Measurements from ENCODE around the gene P3H4. TPM values are rescaled to one million over a fixed set of nuclear protein-coding genes. Genes with fewer than 3 reads are reported as not detected.
A peak's percentile ranks its signal among the peaks of the same experiment; 100 is the strongest.

The P3H4 gene
- total and polyA plus RNA-seq, 4 experiments from 2014 or later, result 1.4 to 6.8 (median 5.1) TPM

DNA sequence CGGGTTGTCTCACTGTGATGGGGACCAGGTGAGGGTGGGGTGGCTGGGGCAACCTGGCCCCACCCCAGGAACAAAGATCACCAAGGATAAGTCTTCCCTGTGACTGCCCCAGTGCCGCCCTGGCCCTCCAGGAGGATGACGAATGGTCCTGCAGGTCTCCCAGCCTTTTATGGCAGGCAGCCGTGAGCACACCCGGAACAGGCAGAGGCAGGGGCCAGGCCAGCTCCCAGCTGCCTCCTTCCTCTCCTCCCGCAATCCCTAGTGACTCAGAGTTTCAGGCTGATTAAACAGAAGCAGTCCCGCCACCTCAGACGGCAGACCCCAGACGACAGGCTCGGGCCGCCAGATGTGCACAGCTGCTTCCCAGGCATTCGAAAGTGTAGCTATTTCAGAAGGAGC lies 38.6 kb downstream of the P3H4 start:
- Mint-ChIP-seq H3K4me1 (peaks cover 0 to 4% (median 0%) of the 10 kb centered on the region in 4 donors), H3K9me3 (no peaks in the 10 kb centered on the region), H3K27me3 (peaks cover 0 to 3% of the 10 kb centered on the region in 2 donors), H3K36me3 (no peaks in the 10 kb centered on the region), H3K4me3 (no peak overlapping the region), H3K27ac (peak overlapping the region in 1 of 7 donors; percentile 8)
- no peak for DNase-seq
- ChIA-PET CTCF (ENCODE audit: partially characterized antibody) (interaction anchor here (1.9 kb wide), 1 partner anchor 28 kb away, joined by 4 read pairs; no protein-coding TSS in a partner anchor), POLR2A (ENCODE audit: partially characterized antibody) (interaction anchor here (0.6 kb wide), 1 partner anchor 168 kb away, joined by 3 read pairs; no protein-coding TSS in a partner anchor)
- intact Hi-C loops (cut with micrococcal nuclease), result no loop called here
- H3K27ac ChIP-seq (ENCODE audit: low read depth, low read length), result no peak overlapping the region
- no peaks in the 10 kb centered on the region for H3K36me3 ChIP-seq (ENCODE audit: insufficient read depth, low read length)
- no peaks in the 10 kb centered on the region for H3K27me3 ChIP-seq (ENCODE audit: insufficient read depth, low read length)
- H3K4me1 ChIP-seq (ENCODE audit: insufficient read depth, low read length), result no peaks in the 10 kb centered on the region
- no peaks in the 10 kb centered on the region for H3K9me3 ChIP-seq (ENCODE audit: control insufficient read depth in 1 of 2, low read length in 2 of 2)
- H3K4me3 ChIP-seq (ENCODE audit: low read length in 2 of 2), result no peak overlapping the region

GRCh38 chr17:41772586-41773189 lies 39.1 kb downstream of the P3H4 start:
- H3K27ac ChIP-seq (ENCODE audit: low read depth, low read length), result no peak overlapping the region
- Mint-ChIP-seq H3K27me3 (peaks cover 0 to 3% of the 10 kb centered on the region in 2 donors), H3K9me3 (no peaks in the 10 kb centered on the region), H3K27ac (no peak overlapping the region), H3K4me3 (no peak overlapping the region), H3K36me3 (no peaks in the 10 kb centered on the region), H3K4me1 (peaks cover 0 to 4% (median 0%) of the 10 kb centered on the region in 4 donors)
- CTCF ChIA-PET (ENCODE audit: partially characterized antibody), result interaction anchor here (1.9 kb wide), 1 partner anchor 29 kb away, joined by 4 read pairs; no protein-coding TSS in a partner anchor
- H3K9me3 ChIP-seq (ENCODE audit: control insufficient read depth in 1 of 2, low read length in 2 of 2), result no peaks in the 10 kb centered on the region
- no peaks in the 10 kb centered on the region for H3K36me3 ChIP-seq (ENCODE audit: insufficient read depth, low read length)
- intact Hi-C loops (cut with micrococcal nuclease), result no loop called here
- POLR2A ChIA-PET (ENCODE audit: partially characterized antibody), result no interaction called here
- DNase-seq, result no peak
- no peaks in the 10 kb centered on the region for H3K27me3 ChIP-seq (ENCODE audit: insufficient read depth, low read length)
- no peak overlapping the region for H3K4me3 ChIP-seq (ENCODE audit: low read length in 2 of 2)
- H3K4me1 ChIP-seq (ENCODE audit: insufficient read depth, low read length), result no peaks in the 10 kb centered on the region

DNA sequence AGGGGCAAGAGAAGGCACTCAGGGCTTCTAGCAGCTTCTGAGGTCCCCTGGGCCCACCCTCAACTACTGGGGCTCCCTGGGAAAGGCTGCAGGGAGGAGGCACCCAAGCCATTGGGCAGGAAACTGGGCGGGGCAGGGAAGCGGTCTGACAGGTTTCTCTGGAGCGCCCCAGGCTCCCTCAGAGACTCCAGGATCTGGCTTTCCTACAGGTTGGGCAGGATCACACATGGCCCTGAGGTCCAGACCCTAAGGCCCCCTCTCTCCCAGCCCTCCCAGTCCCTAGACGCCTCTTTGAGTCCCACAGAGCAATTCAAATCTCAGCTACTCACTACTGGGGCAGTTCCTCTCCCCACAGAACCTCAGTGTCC lies 39.5 kb downstream of the P3H4 start:
- POLR2A ChIA-PET (ENCODE audit: partially characterized antibody), result no interaction called here
- Histone ChIP-seq H3K36me3 (ENCODE audit: insufficient read depth, low read length) (no peaks in the 10 kb centered on the region), H3K9me3 (ENCODE audit: control insufficient read depth in 1 of 2, low read length in 2 of 2) (no peaks in the 10 kb centered on the region), H3K4me3 (ENCODE audit: low read length in 2 of 2) (no peak overlapping the region), H3K27me3 (ENCODE audit: insufficient read depth, low read length) (no peaks in the 10 kb centered on the region), H3K27ac (ENCODE audit: low read depth, low read length) (no peak overlapping the region), H3K4me1 (ENCODE audit: insufficient read depth, low read length) (no peaks in the 10 kb centered on the region)
- intact Hi-C loops (cut with micrococcal nuclease), result no loop called here
- CTCF ChIA-PET (ENCODE audit: partially characterized antibody), result interaction anchor here (1.9 kb wide), 1 partner anchor 29 kb away, joined by 4 read pairs; no protein-coding TSS in a partner anchor
- Mint-ChIP-seq H3K27ac (no peak overlapping the region), H3K36me3 (no peaks in the 10 kb centered on the region), H3K27me3 (peaks cover 0 to 3% of the 10 kb centered on the region in 2 donors), H3K9me3 (no peaks in the 10 kb centered on the region), H3K4me3 (no peak overlapping the region), H3K4me1 (peaks cover 0 to 4% (median 0%) of the 10 kb centered on the region in 4 donors)
- no peak for DNase-seq

DNA sequence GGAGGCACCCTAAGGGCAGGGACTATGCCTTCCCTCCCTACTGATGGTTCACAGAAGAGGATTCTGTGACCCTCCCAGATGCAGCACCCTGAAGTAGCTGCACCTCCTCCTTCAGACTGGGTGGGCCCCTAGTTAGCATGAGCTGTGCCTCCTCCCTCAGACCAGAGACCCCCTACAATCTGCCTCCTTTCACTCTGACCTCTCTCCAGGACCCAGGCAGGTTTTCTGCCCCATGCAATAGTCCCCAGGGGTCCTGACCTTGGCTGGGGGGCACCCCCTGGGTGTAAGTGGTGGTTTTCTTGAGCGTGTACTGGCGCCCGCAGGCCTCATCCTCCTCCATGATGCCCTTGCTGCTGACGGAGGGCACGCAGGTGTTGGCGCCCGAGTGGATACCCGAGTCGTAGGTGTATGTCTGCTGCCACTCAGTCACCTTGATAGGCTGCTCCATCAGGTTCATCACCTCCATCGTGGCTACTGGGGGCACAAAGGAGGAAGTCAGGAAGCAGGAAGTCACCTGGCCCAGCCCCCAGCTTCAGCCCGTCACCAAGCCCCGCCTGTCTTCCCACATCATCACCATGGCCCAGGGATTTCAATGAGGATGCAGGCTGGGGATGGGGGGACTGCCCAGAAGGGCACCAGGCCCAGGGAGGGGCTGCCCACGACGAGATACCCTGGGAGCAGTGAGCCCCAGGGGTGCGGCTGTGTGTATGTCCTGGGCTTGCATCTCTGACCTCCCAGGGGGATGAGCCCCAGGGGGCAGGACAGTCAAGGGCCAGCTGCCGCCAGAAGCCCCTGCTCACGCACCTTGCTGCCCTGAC lies 40.2 kb downstream of the P3H4 start:
- intact Hi-C loops (cut with micrococcal nuclease), result no loop called here
- Mint-ChIP-seq H3K27me3 (peaks cover 0 to 3% of the 10 kb centered on the region in 2 donors), H3K4me3 (no peak overlapping the region), H3K4me1 (peaks cover 0 to 4% (median 0%) of the 10 kb centered on the region in 4 donors), H3K36me3 (no peaks in the 10 kb centered on the region), H3K27ac (peak overlapping the region in 1 of 7 donors; percentile 8), H3K9me3 (no peaks in the 10 kb centered on the region)
- no peak overlapping the region for H3K27ac ChIP-seq (ENCODE audit: low read depth, low read length)
- DNase-seq, result no peak
- ChIA-PET CTCF (ENCODE audit: partially characterized antibody) (interaction anchor here (1.9 kb wide), 1 partner anchor 30 kb away, joined by 4 read pairs; no protein-coding TSS in a partner anchor), POLR2A (ENCODE audit: partially characterized antibody) (no interaction called here)
- H3K36me3 ChIP-seq (ENCODE audit: insufficient read depth, low read length), result no peaks in the 10 kb centered on the region
- H3K27me3 ChIP-seq (ENCODE audit: insufficient read depth, low read length), result no peaks in the 10 kb centered on the region
- no peaks in the 10 kb centered on the region for H3K4me1 ChIP-seq (ENCODE audit: insufficient read depth, low read length)
- no peaks in the 10 kb centered on the region for H3K9me3 ChIP-seq (ENCODE audit: control insufficient read depth in 1 of 2, low read length in 2 of 2)
- no peak overlapping the region for H3K4me3 ChIP-seq (ENCODE audit: low read length in 2 of 2)

- intact Hi-C loops (cut with micrococcal nuclease), result no loop called here
- DNase-seq, result no peak
- H3K4me3 ChIP-seq (ENCODE audit: low read length in 2 of 2), result no peak overlapping the region
- Mint-ChIP-seq H3K27ac (peak overlapping the region in 1 of 7 donors; percentile 61), H3K4me3 (no peak overlapping the region), H3K9me3 (no peaks in the 10 kb centered on the region), H3K4me1 (peaks cover 0 to 4% (median 0%) of the 10 kb centered on the region in 4 donors), H3K36me3 (no peaks in the 10 kb centered on the region), H3K27me3 (peaks cover 0 to 3% of the 10 kb centered on the region in 2 donors)
- H3K9me3 ChIP-seq (ENCODE audit: control insufficient read depth in 1 of 2, low read length in 2 of 2), result no peaks in the 10 kb centered on the region
- no peak overlapping the region for H3K27ac ChIP-seq (ENCODE audit: low read depth, low read length)
- CTCF ChIA-PET (ENCODE audit: partially characterized antibody), result no interaction called here
- no peaks in the 10 kb centered on the region for H3K36me3 ChIP-seq (ENCODE audit: insufficient read depth, low read length)
- POLR2A ChIA-PET (ENCODE audit: partially characterized antibody), result no interaction called here
- H3K4me1 ChIP-seq (ENCODE audit: insufficient read depth, low read length), result no peaks in the 10 kb centered on the region
- no peaks in the 10 kb centered on the region for H3K27me3 ChIP-seq (ENCODE audit: insufficient read depth, low read length)
These were observed 41.8 kb downstream of the P3H4 start for GRCh38 chr17:41769985-41770384.

GRCh38 chr17:41769346-41769862 lies 42.3 kb downstream of the P3H4 start:
- no peak overlapping the region for H3K4me3 ChIP-seq (ENCODE audit: low read length in 2 of 2)
- Mint-ChIP-seq H3K4me3 (no peak overlapping the region), H3K4me1 (peaks cover 0 to 4% (median 0%) of the 10 kb centered on the region in 4 donors), H3K9me3 (no peaks in the 10 kb centered on the region), H3K36me3 (no peaks in the 10 kb centered on the region), H3K27me3 (peaks cover 0 to 3% of the 10 kb centered on the region in 2 donors), H3K27ac (no peak overlapping the region)
- no peak for DNase-seq
- H3K4me1 ChIP-seq (ENCODE audit: insufficient read depth, low read length), result no peaks in the 10 kb centered on the region
- no peaks in the 10 kb centered on the region for H3K27me3 ChIP-seq (ENCODE audit: insufficient read depth, low read length)
- intact Hi-C loops (cut with micrococcal nuclease), result no loop called here
- CTCF ChIA-PET (ENCODE audit: partially characterized antibody), result interaction anchor here (1.4 kb wide), 1 partner anchor 32 kb away, joined by 3 read pairs; no protein-coding TSS in a partner anchor
- no peaks in the 10 kb centered on the region for H3K36me3 ChIP-seq (ENCODE audit: insufficient read depth, low read length)
- H3K27ac ChIP-seq (ENCODE audit: low read depth, low read length), result no peak overlapping the region
- POLR2A ChIA-PET (ENCODE audit: partially characterized antibody), result no interaction called here
- H3K9me3 ChIP-seq (ENCODE audit: control insufficient read depth in 1 of 2, low read length in 2 of 2), result no peaks in the 10 kb centered on the region

- peaks cover 0 to 4% (median 0%) of the 10 kb centered on the region in 4 donors for H3K4me1 Mint-ChIP-seq
- intact Hi-C loops (cut with micrococcal nuclease), result no loop called here
- ChIA-PET POLR2A (ENCODE audit: partially characterized antibody) (no interaction called here), CTCF (ENCODE audit: partially characterized antibody) (interaction anchor here (1.4 kb wide), 1 partner anchor 33 kb away, joined by 3 read pairs; no protein-coding TSS in a partner anchor)
- DNase-seq, result no peak
- no peaks in the 10 kb centered on the region for H3K9me3 ChIP-seq (ENCODE audit: control insufficient read depth in 1 of 2, low read length in 2 of 2)
- H3K27me3 Mint-ChIP-seq, result peaks cover 0 to 2% of the 10 kb centered on the region in 2 donors
- H3K27ac ChIP-seq (ENCODE audit: low read depth, low read length), result no peak overlapping the region
- H3K27ac Mint-ChIP-seq, result no peak overlapping the region
- no peaks in the 10 kb centered on the region for H3K36me3 Mint-ChIP-seq
- no peaks in the 10 kb centered on the region for H3K9me3 Mint-ChIP-seq
- H3K36me3 ChIP-seq (ENCODE audit: insufficient read depth, low read length), result no peaks in the 10 kb centered on the region
- no peaks in the 10 kb centered on the region for H3K27me3 ChIP-seq (ENCODE audit: insufficient read depth, low read length)
- H3K4me1 ChIP-seq (ENCODE audit: insufficient read depth, low read length), result no peaks in the 10 kb centered on the region
- no peak overlapping the region for H3K4me3 ChIP-seq (ENCODE audit: low read length in 2 of 2)
- H3K4me3 Mint-ChIP-seq, result no peak overlapping the region
These were observed 43.0 kb downstream of the P3H4 start for GRCh38 chr17:41768682-41769288.
